HG03565 (cell line): ENCODE measurements around the gene BICD1.
"Not testable (repeated sequence)": the region's sequence is repeated elsewhere in the genome, so short reads cannot be mapped to it uniquely, and the experiment has no call there.

ENCODE experiments used
- ATAC-seq: cut with Tn5 transposase; IDR thresholded peaks from one replicate; pipeline ENCODE4 v1.9.1; 2021; ENCODE audit warnings: mild to moderate bottlenecking, moderate library complexity; ENCODE audit not compliant: unreplicated experiment

Gene BICD1

DNA sequence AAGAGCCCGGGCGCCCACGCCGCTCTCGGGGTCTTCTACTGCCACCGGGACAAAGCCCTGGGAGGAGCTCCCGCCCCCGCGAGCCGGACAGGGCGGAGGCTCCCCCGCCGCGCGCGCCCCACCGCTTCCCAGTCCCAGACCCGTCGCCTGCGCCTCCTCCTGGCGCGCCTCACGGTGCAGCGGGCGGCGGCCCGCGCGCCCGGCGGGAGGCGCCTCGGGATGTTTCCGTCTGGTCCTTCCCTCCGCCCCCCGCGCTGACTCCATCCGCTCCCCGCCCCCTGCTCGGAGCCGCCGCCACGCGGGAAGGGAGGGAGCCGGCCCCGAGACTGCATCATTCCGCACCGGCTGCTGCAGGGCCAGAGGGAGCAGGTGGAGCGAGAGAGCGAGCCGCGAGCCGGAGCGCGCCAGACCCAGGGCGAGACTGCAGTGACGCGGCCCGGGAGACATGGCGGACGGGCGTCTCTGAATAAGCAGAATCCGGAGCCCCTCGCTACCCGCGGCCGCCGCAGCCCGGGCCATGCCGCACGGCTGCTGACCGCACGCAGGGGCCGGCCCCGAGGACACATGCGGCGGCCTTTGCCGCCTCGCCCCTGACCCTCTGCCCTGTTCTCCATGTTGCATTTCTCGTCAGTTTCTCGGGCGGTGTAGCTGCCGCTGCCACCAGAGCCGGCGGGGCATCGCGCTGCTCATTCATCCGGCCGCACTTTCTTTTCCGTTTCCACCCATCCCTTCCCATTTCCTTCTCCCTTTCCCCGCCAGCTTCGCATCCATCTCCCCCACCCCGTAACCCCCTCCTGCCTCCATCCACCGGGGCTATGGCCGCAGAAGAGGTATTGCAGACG lies at the start of gene BICD1:
BICD1 (plus strand) TSS at position 331 of the 842 bp plus-strand sequence; CDS start at position 816, 485 bp downstream.
- peak; percentile 76 for ATAC-seq

DNA sequence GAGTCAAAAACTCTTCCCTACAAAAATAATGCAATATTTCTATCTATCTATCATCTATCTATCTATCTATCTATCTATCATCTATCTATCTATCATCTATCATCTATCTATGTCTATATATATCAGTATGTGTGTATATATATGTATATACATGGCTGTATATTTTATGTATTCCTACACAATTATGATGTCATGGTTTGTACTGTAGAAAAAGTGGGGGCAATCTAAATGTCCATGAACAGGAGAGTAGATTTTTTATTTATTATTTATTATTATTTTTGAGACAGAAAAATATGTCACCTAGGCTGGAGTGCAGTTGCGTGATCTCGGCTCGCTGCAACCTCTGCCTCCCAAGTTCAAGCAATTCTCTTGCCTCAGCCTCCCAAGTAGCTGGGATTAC lies 45.6 kb upstream of the BICD1 start:
- ATAC-seq, result no peak

DNA sequence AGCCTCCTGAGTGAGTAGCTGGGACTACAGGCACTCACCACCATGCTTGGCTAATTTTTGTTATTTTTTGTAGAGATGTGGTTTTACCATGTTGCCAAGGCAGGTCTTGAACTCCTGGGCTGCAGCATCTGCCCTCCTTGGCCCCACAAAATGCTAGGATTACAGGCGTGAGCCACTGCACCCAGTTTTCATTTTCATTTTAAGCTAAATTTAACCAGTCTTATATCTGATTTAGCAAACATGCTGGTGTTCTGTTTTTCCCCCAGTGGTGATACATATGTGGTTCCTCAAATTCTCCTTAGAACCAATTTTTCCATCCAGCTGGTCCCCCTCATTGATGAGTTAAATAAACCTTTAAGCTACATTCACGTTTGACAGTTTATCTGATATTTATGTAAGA lies 43.8 kb upstream of the BICD1 start:
- no peak for ATAC-seq

DNA sequence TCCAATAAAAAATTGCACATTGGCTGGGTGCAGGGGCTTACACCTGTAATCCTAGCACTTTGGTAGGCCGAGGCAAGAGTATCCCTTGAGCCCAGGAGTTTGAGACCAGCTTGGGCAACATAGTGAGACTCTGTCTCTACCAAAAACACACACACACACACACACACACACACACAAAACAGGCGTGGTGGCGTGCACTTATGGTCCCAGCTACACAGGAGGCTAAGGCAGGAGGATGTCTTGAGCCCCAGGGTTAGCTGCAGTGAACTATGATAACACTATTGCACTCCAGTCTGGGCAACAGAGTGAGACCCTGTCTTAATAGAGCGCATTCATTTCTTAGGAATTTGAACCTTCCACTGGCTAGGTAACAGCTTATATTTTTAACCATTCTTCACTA lies 42.9 kb upstream of the BICD1 start:
- ATAC-seq, result no peak

DNA sequence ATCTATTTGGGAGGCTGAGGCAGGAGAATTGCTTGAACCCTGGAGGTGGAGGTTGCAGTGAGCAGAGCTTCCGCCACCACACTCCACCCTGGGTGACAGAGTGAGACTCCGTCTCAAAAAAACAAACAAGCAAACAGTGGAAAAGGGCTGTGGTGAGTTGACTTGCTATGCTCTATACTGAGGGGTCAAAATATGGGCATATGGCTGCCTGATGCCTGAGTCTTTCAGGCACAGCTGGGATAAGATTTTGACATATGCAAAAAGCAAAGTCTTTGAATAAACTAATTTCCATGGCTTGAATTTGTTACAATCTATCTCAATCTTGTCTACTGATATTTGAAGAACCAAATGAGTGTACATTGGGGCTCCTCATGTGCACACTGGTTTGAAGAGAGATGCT lies 40.4 kb upstream of the BICD1 start:
- no peak for ATAC-seq

DNA sequence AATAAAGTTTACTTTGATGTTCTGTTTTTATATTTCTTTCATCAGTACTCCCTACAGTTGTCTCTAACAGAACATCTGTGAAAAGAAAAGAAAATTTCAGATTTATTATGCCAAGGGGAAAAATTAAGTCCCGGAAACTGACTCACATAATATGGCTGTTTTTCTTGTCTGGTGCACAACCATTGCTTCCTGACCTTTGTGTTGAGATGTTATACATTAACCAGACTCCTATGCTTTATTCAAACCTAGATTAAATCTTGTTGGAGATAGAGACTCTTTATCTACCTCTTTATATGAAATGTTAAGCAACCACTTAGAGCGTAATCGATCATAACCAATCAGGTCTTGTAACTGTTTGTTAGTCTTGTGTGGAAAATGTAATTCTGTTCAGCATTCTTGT lies 37.6 kb upstream of the BICD1 start:
- no peak for ATAC-seq

DNA sequence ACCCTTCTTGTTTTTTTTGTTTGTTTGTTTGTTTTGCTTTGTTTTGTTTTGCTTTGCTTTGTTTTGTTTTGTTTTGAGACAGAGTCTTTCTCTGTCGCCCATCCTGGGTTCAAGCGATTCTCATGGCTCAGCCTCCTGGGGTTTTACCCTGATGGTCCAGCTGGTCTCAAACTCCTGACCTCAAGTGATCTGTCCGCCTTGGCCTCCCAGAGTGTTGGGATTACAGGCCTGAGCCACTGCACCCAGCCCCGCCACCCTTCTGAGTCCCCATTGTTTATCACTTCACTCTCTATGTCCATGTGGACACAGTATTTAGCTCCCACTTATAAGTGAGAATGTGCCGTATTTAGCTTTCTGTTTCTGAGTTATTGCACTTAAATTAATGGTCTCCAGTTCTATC lies 36.9 kb upstream of the BICD1 start:
- ATAC-seq, result no peak

DNA sequence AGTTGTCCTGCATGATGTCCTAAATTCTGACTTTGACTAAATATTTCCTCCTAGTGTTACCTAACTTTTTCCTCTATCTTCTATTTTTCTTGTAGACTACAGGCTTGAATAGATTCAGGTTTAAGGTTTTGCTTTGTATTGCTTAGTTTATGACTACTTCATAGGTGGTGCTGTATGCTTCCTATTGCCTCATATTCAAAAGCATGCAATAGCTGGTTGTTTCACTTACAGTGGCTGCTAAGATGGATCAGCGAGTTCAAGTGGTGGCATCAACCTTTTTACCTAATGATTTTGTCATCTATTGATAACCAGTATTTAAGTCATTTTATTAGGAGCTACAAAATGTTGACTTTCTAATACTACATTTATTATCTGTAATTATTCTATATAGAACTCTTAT lies 36.3 kb upstream of the BICD1 start:
- no peak for ATAC-seq

DNA sequence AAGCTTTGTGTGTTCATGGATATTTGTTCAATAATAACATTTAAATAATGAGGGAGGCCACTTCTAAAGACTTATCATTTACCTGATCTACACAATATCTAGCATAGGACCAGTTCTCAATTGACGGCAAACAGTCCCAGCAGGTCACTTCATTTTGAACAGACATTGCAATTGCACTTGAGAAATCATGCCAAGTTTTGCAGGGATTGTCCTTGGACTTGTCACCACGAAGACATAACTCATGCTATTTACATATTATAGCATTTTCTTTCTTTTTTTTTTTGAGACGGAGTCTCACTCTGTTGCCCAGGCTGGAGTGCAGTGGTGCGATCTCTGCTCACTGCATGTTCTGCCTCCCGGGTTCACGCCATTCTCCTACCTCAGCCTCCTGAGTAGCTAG lies 34.5 kb upstream of the BICD1 start:
- ATAC-seq, result no peak

DNA sequence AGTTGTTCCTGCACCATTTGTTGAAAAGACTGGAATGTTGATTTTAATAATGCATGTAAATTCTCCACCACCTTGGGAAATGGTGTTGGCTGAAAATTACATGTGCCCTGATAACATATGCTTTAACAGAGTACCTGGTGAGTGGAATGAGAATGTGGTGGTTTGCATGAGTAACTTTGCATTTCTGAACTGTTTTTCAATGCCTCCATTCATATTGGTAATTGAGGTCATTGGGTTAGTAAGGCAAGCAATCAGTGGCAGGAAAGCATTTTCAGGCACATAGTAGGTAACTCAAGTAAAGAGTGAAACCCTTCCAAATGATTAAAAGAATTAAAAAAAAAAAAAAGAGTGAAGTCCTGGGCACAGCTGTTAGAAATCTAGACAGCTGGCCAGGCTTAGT lies 32.2 kb upstream of the BICD1 start:
- no peak for ATAC-seq

DNA sequence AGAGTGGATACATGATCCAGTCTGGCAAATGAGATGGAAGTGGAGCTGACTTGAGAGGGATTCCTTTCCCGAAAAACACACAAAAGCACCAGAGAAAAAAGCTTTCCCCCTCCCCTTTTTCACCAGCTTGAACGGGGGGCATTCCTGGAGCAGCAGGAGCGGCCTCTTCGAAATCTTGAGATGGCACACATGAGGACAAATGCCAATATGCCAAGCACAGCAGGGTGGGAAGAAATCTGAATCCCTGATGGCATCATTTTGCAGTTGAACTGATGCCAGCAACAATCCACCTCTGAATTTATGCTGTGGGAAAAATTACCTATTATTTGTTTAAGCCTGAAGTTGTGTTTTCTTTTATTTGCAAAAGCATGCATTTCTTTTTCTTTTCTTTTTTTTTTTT lies 29.7 kb upstream of the BICD1 start:
- ATAC-seq, result no peak

DNA sequence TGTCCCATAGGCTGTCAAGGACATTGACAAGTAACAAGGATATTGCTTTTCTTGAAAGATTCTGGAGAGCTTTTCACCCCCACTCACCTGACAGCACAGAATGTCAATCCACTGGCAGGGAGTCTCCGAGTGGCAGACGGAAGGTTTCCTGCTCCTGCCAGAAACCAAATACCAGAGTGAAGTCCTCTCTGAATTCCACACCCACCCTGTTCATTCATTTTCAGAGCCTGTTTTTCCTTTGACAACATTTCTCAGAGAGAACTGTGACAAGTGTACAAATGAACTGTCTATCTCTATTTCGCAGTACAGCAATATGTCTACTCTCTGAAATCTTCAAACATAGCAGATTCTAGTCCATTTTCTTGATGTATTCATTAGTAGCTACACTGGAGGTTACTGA lies 26.2 kb upstream of the BICD1 start:
- no peak for ATAC-seq

DNA sequence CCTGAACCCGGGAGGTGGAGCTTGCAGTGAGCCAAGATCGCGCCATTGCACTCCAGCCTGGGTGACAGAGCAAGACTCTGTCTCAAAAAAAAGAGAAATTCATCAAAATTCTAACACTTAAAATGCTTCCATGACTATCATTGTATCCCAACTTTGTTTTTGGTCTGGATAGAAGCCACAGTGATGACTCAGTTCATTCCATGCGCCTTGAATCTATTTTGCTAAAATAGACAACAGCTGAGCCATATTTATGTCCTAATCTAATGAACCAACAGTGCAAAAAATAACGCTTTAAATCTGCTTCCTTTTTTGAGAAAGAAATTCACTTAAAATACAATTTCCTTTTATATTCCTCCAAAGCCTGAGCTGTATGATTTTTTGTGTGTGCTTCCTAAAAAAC lies 23.2 kb upstream of the BICD1 start:
- ATAC-seq, result no peak

DNA sequence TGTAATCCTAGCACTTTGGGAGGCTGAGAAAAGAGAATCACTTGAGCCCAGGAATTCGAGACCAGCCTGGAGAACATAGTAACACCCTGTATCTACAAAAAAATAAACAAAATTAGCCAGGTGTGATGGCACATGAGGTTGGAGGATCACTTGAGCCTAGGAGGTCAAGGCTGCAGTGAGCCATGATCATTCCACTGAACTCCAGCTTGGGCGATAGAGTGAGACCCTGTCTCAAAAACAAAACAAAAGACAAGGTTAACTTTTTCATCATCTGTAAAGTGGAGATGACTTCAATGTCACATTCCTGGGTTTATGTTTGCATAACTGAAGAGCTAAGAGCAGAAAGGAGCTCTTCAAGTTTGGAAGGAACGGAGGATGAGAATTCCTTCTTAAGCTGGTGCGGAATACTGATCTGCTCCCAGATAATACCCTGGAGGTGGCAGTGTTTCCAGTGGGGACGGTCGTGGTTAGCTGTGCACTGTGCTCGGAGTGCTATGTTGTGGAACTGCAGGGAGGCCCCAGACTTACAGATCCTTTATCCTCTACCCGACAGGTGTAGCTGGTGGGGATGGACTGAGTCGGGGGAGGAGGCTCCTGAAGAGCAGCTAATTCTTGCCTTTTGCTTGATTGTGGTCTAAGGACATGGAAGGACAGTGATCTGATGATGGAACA lies 22.5 kb upstream of the BICD1 start:
- ATAC-seq, result no peak

DNA sequence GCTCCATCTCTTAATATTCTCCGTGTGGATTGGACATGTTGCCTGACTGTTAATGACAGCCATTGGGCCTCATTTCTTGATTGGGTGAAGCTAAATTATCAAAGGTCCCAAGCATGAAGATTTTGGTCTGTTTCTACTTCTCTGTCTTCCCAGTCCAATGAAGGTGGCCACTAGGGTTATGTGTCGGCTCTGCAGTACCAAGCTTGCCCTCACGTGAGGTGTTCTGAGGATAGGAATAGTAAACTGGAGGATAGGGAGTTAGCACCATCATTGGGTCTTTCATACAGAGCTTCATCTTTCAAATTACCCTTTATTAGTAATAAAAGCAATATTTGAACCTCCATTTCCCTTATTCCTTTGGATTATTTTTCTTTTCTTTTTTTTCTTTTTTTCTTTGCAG lies 21.9 kb upstream of the BICD1 start:
- ATAC-seq, result no peak

DNA sequence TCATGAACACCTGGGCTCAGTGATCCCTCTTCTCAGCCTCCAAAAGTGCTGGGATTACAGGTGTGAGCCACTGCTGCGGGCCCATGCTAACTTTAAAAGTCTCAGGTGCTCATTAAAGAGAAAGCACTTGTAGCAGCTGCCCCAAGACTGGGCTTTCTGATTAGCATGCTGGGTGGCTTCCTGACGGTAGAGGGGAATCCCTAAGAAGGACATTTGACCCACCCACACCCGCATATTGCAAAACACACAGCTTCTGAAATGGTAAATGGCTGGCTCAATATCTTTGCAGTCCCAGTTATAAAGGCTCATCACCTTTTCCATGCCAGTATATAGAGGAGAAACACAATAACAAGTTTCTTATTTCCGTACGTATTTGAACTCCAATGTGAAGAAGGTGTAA lies 19.3 kb upstream of the BICD1 start:
- no peak for ATAC-seq

DNA sequence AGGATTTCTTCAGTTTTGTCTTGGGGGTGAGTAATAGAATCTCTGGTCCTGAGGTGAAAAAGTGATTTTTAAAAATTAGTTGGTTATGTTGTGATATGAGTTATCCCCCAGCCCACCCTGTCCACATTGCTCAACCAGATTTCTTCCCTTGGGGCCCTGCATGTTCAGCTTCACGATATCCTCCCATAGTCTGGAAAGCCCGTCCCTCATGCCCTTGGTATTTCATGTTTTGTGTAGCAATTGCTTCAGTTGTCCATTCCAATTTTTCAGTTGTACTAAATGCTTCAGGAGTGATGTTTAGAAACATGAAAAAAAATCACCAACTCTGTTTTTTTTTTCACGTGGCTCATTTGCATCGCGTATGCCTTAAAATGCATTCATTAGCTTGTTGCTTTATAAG lies 17.5 kb upstream of the BICD1 start:
- no peak for ATAC-seq

DNA sequence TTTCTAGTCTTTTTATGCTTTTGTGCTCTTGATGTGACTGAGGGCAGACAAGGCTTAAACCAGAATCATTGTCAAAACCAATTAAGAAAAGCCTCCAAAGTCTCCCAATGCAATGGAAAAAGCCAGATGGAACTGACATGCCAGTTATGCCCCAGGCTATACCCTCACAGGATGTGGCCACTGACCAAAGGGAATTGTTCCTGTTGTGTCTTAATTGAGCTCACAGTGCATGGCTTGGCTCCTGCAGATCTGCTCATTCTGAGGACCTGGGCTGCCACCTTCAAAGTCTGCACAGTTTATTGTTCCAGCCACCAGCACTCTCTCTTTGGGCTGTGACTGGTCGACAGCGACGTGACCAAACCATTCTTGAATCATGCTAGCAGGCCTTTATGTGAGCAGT lies 17.1 kb upstream of the BICD1 start:
- no peak for ATAC-seq

DNA sequence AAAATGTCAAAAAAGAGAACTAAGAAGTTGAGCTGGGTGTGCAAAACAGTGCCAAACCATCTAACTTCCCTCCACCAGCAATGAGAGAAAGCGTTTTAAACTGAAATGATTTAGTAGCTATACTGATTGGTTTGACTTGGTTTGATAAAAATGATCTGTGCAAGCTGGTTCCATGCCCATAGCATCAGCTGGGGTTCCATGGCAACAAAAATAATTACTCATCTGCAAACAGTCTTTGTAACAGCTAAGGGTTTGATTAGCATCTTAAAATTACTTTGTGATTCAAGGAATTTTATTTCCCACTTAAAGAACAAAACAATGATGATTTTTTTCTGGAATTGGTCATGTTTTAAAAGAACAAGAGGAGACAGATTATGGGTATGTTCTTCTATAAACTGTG lies 15.0 kb upstream of the BICD1 start:
- no peak for ATAC-seq

DNA sequence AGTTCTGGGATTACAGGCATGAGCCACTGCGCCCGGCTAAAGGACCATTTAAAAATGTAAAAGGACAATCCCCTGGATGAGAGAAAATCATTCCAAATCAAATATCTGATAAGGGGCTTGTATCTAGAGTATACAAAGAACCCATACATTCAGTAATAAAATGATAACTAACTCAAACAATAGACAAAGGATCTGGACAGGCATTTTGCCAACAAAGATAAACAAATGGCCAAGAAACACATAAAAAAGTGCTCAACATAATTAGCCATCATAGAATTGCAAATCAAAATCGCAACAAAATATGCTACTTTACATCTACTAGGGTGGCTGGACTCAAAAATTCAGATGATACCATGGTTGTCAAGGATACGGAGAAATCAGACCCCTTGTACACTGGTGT lies 8.5 kb upstream of the BICD1 start:
- ATAC-seq, result no peak

DNA sequence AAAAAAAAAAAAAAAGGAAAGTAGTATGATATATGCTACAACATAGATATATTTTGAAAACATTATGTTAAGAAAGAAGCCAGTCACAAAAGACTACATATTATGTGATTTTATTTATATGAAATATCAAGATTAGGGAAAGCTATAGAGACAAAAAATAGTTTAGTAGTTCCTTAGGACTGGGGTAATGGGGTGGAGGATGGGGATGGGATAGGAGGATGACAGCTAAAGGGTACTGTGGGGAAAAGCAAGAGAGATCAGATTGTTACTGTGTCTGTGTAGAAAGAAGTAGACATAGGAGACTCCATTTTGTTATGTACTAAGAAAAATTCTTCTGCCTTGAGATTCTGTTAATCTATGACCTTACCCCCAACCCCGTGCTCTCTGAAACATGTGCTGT lies 7.4 kb upstream of the BICD1 start:
- not testable (repeated sequence) for ATAC-seq

DNA sequence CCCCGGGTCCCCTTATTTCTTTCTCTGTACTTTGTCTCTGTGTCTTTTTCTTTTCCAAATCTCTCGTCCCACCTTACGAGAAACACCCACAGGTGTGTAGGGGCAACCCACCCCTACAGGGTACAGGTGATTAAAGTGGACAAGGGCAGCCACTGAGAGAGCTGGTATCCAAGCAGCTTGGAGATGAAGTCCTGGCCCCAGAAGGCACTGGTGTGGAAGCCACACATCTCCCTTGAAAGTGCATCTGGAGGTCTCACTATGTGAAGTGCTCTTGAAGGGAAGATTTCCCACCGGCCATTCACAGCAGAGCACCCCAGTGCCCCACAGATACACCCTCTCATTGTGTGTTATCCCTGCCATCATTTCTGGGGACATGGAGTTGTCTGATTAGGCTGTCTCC lies 6.3 kb upstream of the BICD1 start:
- no peak for ATAC-seq

DNA sequence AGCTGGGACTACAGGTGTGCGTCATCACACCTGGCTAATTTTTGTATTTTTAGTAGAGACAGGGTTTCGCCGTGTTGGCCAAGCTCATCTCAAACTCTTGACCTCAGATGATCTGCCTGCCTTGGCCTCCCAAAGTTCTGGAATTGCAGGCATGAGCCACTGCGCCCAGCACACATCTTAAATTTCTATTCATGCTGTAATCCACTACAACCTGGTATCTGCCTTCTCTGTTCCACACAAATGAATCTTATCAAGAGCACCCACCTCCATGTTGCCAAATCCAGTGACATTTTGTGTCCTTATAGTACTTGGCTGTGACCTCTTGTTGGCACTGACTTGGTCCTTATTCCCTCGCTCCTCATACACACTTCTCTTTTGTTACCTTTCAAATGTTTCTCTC lies 5.8 kb upstream of the BICD1 start:
- no peak for ATAC-seq
